IMR-90 (cell line): ENCODE data around the gene SORD. TPM values are rescaled to one million over a fixed set of nuclear protein-coding genes. Genes with fewer than 3 reads are reported as not detected.
"Not testable (repeated sequence)": the region's sequence is repeated elsewhere in the genome, so short reads cannot be mapped to it uniquely, and the experiment has no call there.

Source experiments
- ATAC-seq: fragments of 200-7000 bp; cut with Tn5 transposase; 2 replicates; pipeline ENCODE4 v1.9.1; 2020; ENCODE audit warnings: low read depth, mild to moderate bottlenecking, moderate library complexity
- BruUV-seq: library from RNA; stranded (reverse); fragments of 400-500 nt; replicated peaks from 2 replicates; lab custom pipeline; 2021; lab: Mats Ljungman, UMichigan
- CTCF ChIA-PET: fragments of 300-600 bp; formaldehyde crosslinking; extraction: SDS; loops from one replicate; lab custom pipeline; 2021; ENCODE audit warnings: antibody characterized with exemption; lab: Yijun Ruan, JAX
- POLR2A ChIA-PET: fragments of 300-600 bp; sonication (Branson Sonifier 250); formaldehyde crosslinking; loops from one replicate; lab custom pipeline; 2022; ENCODE audit warnings: antibody characterized with exemption; ENCODE audit not compliant: unreplicated experiment; lab: Charles Lee
- DNase-seq: peaks from one replicate; pipeline ENCODE4 v3.0.0; 2013
- H2AFZ ChIP-seq: replicated peaks from 2 replicates; pipeline ENCODE3; 2013; ENCODE audit warnings: low read length, mild to moderate bottlenecking; ENCODE audit not compliant: poor library complexity
- H2AK5ac ChIP-seq: 2 replicates; pipeline ENCODE4 v1.6.1; 2013; ENCODE audit warnings: low read depth, low read length, inconsistent platforms
- H2AK9ac ChIP-seq: replicated peaks from 2 replicates; pipeline ENCODE3; 2013; ENCODE audit warnings: mild to moderate bottlenecking, low read depth, low read length, moderate library complexity; ENCODE audit not compliant: poor library complexity
- H2BK120ac ChIP-seq: 2 replicates; pipeline ENCODE4 v1.6.1; 2013; ENCODE audit warnings: low read depth, low read length, inconsistent platforms
- H2BK15ac ChIP-seq: 3 replicates; pipeline ENCODE4 v1.6.1; 2013; ENCODE audit warnings: low read depth, low read length, inconsistent platforms
- H2BK20ac ChIP-seq: 2 replicates; pipeline ENCODE4 v1.6.1; 2013; ENCODE audit warnings: low read depth, mild to moderate bottlenecking, inconsistent platforms, low read length, moderate library complexity
- H2BK5ac ChIP-seq: 2 replicates; pipeline ENCODE4 v1.6.1; 2013; ENCODE audit warnings: mild to moderate bottlenecking, low read depth, low read length, inconsistent platforms; ENCODE audit not compliant: poor library complexity, severe bottlenecking
- H3K14ac ChIP-seq: replicated peaks from 2 replicates; pipeline ENCODE4 v1.6.1; 2013; ENCODE audit warnings: low read depth, low read length, inconsistent platforms
- H3K18ac ChIP-seq: 2 replicates; pipeline ENCODE4 v1.6.1; 2013; ENCODE audit warnings: low read depth, low read length, control low read depth
- H3K23ac ChIP-seq: 2 replicates; pipeline ENCODE4 v1.6.1; 2013; ENCODE audit warnings: low read depth, low read length, inconsistent platforms
- H3K27ac ChIP-seq: 2 replicates; pipeline ENCODE4 v1.5.1; 2013; ENCODE audit warnings: mild to moderate bottlenecking, control low read depth, low read length; ENCODE audit not compliant: insufficient read depth
- H3K27me3 ChIP-seq: 2 replicates; pipeline ENCODE4 v1.6.1; 2013; ENCODE audit warnings: low read length; ENCODE audit not compliant: control insufficient read depth, insufficient read depth
- H3K36me3 ChIP-seq: 2 replicates; pipeline ENCODE4 v1.6.1; 2013; ENCODE audit warnings: low read length, mixed read lengths; ENCODE audit not compliant: control insufficient read depth, insufficient read depth
- H3K4ac ChIP-seq: 2 replicates; pipeline ENCODE4 v1.6.1; 2013; ENCODE audit warnings: low read depth, low read length, inconsistent platforms
- H3K4me1 ChIP-seq: 2 replicates; pipeline ENCODE4 v1.6.1; 2013; ENCODE audit warnings: low read length, mixed read lengths; ENCODE audit not compliant: control insufficient read depth, insufficient read depth
- H3K4me2 ChIP-seq: 2 replicates; pipeline ENCODE4 v1.6.1; 2013; ENCODE audit warnings: low read depth, mild to moderate bottlenecking, control low read depth, low read length, moderate library complexity
- H3K4me3 ChIP-seq: 2 replicates; pipeline ENCODE4 v1.5.1; 2013; ENCODE audit warnings: low read depth, mild to moderate bottlenecking, control low read depth, low read length, moderate library complexity; ENCODE audit not compliant: insufficient read depth
- H3K56ac ChIP-seq: 2 replicates; pipeline ENCODE4 v1.6.1; 2013; ENCODE audit warnings: low read length, inconsistent platforms; ENCODE audit not compliant: insufficient read depth; ENCODE audit errors: extremely low read depth
- H3K79me1 ChIP-seq, 2 experiments: 2 replicates each; pipeline ENCODE4 v1.6.1; 2013; ENCODE audit warnings: low read length in 2 of 2, inconsistent platforms in 1 of 2, low read depth in 1 of 2
- H3K9ac ChIP-seq: 2 replicates; pipeline ENCODE4 v1.6.1; 2013; ENCODE audit warnings: low read depth, low read length, control low read depth
- H3K9me1 ChIP-seq: 2 replicates; pipeline ENCODE4 v1.6.1; 2013; ENCODE audit warnings: low read length, inconsistent platforms; ENCODE audit not compliant: insufficient read depth
- H3K9me3 ChIP-seq: 2 replicates; pipeline ENCODE4 v1.6.1; 2013; ENCODE audit warnings: low read length; ENCODE audit not compliant: control insufficient read depth, insufficient read depth
- H4K20me1 ChIP-seq: 2 replicates; pipeline ENCODE4 v1.6.1; 2013; ENCODE audit warnings: low read length, inconsistent platforms; ENCODE audit not compliant: insufficient read depth
- H4K5ac ChIP-seq: 2 replicates; pipeline ENCODE4 v1.6.1; 2013; ENCODE audit warnings: mild to moderate bottlenecking, low read depth, low read length, control low read depth
- H4K8ac ChIP-seq, 2 experiments: 2 replicates each; pipeline ENCODE4 v1.6.1; 2013; ENCODE audit warnings: low read depth in 2 of 2, low read length in 2 of 2, control low read depth in 1 of 2, inconsistent platforms in 1 of 2
- H4K91ac ChIP-seq: 2 replicates; pipeline ENCODE4 v1.6.1; 2013; ENCODE audit warnings: low read depth, low read length, inconsistent platforms; ENCODE audit not compliant: insufficient read depth
- WGBS, 2 experiments: methylation state at CpG; one replicate each; pipeline versions ENCODE4 v1.1.5 to v1.1.7; 2013; ENCODE audit warnings: missing lambda C conversion rate in 2 of 2; ENCODE audit not compliant: insufficient read length in 1 of 2; ENCODE audit errors: extremely low coverage in 2 of 2; 5-methylcytosine and 5-hydroxymethylcytosine counted together
- dilution Hi-C: fragments of 300-500 bp; cut with HindIII; formaldehyde crosslinking; loops from one replicate; pipeline ENCODE4 v1.14.3; 2018; ENCODE audit warnings: low sequenced_read_pairs; ENCODE audit not compliant: unreplicated experiment
- in situ Hi-C: fragments of 300-500 bp; cut with MboI; formaldehyde crosslinking; loops from 3 replicates; pipeline ENCODE4 v1.14.3; 2019; ENCODE audit warnings: low sequenced_read_pairs, inconsistent platforms, mixed read lengths
- intact Hi-C: fragments of 100-400 bp; cut with micrococcal nuclease; formaldehyde crosslinking; loops from 2 replicates; pipeline ENCODE4 v1.10.0; 2022
- polyA plus RNA-seq, 3 experiments: library from polyadenylated mRNA; depleted of rRNA; stranded (reverse); fragments of >200 nt; gene quantifications; 2 replicates each; pipeline ENCODE4 v1.2.3, GENCODE V29; 2012; ENCODE audit warnings: low replicate concordance in 1 of 3
- total RNA-seq: library from RNA; depleted of rRNA; stranded (reverse); fragments of >200 nt; gene quantifications from 2 replicates; pipeline ENCODE4 v1.2.3, GENCODE V29; 2012

Gene SORD
- total and polyA plus RNA-seq, 2 of the 4 experiments (the other 2 are of a cell fraction): 27.6 to 34.2 TPM

DNA sequence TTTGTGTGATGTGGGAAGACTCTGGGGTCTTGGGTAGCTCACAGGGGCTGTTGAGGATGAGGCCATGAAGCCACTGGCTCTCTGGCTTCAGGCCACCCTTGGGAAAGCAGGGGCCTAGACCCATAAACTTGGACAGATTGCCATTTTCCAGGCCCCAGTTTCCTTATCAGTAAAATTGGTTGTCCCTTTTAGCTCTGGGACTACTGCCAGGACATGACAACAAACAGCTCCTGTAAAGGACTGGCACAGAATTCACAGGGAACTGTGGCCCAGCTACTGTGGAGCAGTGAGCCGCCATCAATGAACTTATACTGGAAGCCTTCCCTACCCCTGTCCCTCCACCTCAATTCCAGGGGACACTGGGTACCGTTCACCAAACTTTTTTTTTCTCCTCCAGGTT is 54.4 kb downstream of the SORD start:
- H2BK5ac ChIP-seq, H3K18ac ChIP-seq, H3K4me2 ChIP-seq, H2AK5ac ChIP-seq, H3K27me3 ChIP-seq, H2AK9ac ChIP-seq, dilution Hi-C loops, H3K9me1 ChIP-seq, intact Hi-C loops, H4K20me1 ChIP-seq, H4K8ac ChIP-seq, H4K5ac ChIP-seq, H3K56ac ChIP-seq, H3K9me3 ChIP-seq, H3K14ac ChIP-seq, BruUV-seq, ATAC-seq, H3K4ac ChIP-seq, POLR2A ChIA-PET, H4K91ac ChIP-seq, H2AFZ ChIP-seq, H2BK120ac ChIP-seq, H2BK20ac ChIP-seq, H3K79me1 ChIP-seq, H3K23ac ChIP-seq, in situ Hi-C loops, H3K27ac ChIP-seq, H3K36me3 ChIP-seq, H3K4me1 ChIP-seq, DNase-seq, CTCF ChIA-PET, H3K9ac ChIP-seq, H2BK15ac ChIP-seq, H3K4me3 ChIP-seq: not testable (repeated sequence)
- WGBS, 2 experiments: no CpG with 5 or more reads among the region's 2 CpGs

DNA sequence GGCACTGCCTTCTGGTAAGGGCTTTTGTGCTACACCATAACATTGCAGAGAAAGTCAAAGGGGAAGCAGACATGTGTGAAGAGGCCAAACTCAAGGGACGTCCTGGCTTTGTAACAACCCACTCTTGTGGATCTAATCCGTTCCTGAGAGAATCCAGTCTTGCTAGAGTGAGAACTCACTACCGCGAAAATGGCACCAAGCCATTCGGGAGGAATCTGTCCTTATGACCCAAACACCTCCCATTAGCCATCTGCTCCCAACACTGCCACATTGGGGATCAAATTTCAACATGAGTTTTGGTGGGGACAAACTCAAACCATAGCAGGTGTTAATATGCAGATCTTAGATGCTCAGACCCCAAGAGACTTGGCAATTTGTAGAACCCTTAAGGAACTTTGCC is 56.2 kb downstream of the SORD start:
- H2AK9ac ChIP-seq, H2BK15ac ChIP-seq, H4K5ac ChIP-seq, H2BK20ac ChIP-seq, in situ Hi-C loops, H3K14ac ChIP-seq, intact Hi-C loops, DNase-seq, H3K9me1 ChIP-seq, H3K9me3 ChIP-seq, H4K20me1 ChIP-seq, H3K56ac ChIP-seq, H3K27ac ChIP-seq, H3K4me1 ChIP-seq, H4K8ac ChIP-seq, H3K36me3 ChIP-seq, H3K23ac ChIP-seq, H3K18ac ChIP-seq, CTCF ChIA-PET, H3K9ac ChIP-seq, dilution Hi-C loops, H2AK5ac ChIP-seq, H2BK120ac ChIP-seq, H2AFZ ChIP-seq, BruUV-seq, ATAC-seq, H2BK5ac ChIP-seq, H3K4me3 ChIP-seq, H3K4ac ChIP-seq, H3K79me1 ChIP-seq, H4K91ac ChIP-seq, POLR2A ChIA-PET, H3K27me3 ChIP-seq, H3K4me2 ChIP-seq: not testable (repeated sequence)
- WGBS, 2 experiments: no CpG with 5 or more reads among the region's 5 CpGs
